HG03108 (cell line): ENCODE measurements around the gene NYAP1.

Experiments used
- ATAC-seq: cut with Tn5 transposase; IDR thresholded peaks from one replicate; pipeline ENCODE4 v1.9.1; 2021; ENCODE audit warnings: moderate library complexity; ENCODE audit not compliant: unreplicated experiment

NYAP1 gene

GRCh38 chr7:100456562-100456961 is 27.2 kb upstream of the NYAP1 start:
- ATAC-seq, result no peak

DNA sequence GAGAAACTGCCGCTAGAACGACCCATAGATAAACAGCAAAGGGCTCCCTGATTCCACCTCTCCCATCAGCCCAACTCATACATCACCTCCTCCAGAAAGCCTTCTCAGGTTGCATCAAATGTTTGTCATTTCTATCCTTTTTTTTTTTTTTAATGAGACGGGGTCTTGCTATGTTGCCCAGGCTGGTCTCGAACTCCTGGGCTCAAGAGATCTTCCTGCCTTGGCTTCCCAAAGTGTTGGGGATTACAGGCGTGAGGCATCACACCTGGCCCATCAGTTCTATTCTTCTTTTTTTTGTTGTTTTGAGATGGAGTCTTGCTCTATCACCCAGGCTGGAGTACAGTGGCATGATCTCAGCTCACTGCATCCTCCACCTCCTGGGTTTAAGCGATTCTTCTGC is 26.7 kb upstream of the NYAP1 start:
- no peak for ATAC-seq

- ATAC-seq, result no peak
These were observed 19.5 kb upstream of the NYAP1 start, which contains the start of gene SPACDR for GRCh38 chr7:100464210-100464660. Gene SPACDR, minus strand, starts transcription at chr7:100464260. Its CDS starts 235 bp downstream, at chr7:100464025.

DNA sequence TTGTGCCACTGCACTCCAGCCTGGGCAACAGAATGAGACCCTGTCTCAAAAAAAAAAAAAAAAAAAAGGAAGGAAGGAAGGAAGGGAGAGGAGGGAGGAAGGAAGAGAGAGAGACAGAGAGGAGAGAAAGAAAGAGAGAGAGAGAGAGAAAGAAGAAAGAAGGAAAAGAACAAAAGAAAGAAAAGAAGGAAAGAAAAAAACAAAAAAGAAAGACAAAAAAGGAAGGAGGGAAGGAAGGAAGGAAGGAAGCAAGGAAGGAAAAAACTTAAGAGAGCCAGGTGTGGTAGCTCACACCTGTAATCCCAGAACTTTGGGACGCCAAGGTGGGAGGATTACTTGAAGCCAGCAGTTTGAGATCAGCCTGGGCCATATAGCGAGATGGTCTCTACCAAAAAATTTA is 18.9 kb upstream of the NYAP1 start:
- no peak for ATAC-seq

DNA sequence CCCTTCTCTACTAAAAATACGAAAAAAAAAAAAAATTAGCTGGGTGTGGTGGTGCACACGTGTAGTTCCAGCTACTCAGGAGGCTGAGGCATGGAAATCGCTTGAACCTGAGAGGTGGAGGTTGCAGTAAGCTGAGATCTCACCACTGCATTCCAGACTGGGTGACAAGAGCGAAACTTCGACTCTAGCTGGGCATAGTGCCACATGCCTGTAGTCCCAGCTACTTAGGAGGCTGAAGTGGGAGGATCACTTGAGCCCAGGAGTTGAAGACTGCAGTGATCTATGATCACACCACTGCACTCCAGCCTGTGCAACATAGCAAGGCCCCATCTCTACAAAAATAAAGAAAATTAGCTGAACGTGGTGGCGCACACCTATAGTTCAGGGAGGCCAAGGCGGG is 18.4 kb upstream of the NYAP1 start:
- ATAC-seq, result no peak

- no peak for ATAC-seq
These were observed 17.9 kb upstream of the NYAP1 start for GRCh38 chr7:100465702-100466311.

DNA sequence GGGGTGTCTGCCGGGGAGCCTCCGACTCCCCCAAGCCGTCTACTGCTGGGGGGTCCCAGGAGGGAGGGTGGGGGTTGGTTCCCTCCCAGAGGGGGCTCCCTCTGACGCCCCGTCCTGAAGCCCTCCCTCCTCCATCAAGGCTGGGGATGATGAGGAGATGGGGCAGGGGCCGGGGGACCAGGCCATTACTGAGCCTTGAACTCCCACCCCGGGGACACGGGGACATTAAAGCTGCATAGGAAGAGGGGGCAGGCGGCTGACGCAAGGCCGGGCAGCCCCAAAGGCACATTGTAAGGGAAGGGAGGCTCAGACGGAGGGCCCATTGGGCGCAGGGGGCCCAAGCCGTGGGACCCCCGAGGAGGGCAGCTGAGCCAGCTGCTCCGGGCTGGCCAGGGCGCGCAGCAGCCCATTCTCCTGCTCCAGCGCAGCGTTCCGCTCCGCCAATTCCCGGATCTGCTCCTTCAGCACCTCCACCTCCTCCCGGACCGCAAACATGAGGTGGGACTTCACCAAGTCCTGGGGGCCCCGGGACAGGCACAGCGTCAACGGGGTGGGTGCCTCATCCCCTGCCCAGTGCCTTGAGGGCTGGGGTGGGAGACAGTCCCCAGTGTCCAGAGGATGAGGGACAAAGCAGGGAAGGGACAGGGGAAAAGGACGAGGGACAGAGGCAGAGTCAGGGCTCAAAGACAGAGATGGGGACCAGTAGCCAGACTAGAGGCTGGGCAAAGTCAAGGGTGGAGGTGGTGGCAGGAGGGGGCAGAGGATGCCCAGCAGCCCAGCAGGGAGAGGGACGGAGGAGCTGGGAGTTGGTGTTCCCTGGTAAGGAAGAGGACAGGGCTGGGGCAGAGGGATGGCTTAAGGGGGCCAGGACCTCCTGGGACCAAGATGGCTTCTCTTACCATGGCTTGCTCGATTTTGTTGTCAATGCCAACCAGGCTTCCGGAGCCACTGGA is 16.8 kb upstream of the NYAP1 start:
- ATAC-seq, result no peak

GRCh38 chr7:100467638-100468373 is 15.9 kb upstream of the NYAP1 start:
- ATAC-seq, result no peak

DNA sequence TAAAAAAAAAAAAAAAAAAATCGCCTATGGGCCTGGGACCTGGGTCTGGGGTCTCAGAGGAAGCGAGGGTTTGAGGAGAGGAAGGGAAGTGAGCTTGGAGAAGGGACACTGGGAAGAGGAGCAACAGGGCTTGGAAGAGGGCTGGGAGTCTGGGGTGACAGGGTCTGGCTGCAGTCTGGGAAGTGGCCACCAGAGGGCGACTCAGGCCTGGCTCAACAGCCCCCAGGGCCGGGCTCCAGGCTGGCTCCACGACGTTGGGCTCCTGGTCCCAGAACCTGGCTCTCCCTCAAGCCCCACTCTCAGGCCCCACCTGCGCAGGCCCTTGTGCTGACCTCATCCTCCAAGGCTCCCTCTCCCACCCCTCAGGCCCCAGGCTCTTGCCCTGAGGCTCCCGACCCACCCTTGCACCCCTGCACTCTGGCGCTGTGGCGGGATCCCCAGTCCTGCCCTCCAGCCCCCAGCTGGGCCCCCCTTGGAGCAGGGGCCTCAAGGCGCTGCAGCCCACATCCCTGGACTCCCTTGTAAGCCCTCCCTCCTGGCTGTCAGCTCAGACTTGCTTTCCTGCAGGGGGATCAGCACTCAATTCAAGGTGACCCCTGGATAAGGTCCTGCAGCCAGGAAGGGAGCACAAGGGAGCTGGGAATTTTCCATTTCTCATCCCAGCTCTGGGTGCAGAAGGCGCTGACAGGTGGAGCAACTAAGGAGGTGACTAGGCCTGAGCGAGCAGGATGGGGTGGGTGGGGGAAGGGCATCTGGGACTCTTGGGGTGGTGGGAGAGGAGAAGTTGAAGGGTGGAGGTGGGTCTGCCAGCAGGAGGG is 14.3 kb upstream of the NYAP1 start:
- no peak for ATAC-seq

DNA sequence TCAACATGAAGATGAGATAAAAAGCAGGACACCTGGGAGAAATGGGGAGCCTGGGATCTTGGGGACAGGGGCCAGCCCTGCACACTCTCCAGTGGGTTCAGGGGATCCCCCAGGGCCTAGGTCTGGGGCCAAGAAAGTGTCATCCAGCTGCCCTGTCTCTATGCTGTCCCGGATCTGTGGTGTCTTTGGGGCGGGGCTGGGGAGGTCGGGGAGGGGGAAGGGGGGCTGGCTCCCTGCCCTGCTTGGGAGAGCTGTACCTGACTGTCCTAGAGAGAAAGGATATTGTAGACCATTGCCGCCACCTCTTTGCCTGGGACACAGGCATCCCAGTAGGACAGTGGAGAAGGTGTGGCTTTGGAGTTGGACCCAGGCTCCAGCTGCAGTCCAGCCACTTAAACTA is 12.7 kb upstream of the NYAP1 start:
- no peak for ATAC-seq

- no peak for ATAC-seq
These were observed 11.4 kb upstream of the NYAP1 start for GRCh38 chr7:100472121-100472851.

- no peak for ATAC-seq
These were observed 10.8 kb upstream of the NYAP1 start for GRCh38 chr7:100472854-100473499.

DNA sequence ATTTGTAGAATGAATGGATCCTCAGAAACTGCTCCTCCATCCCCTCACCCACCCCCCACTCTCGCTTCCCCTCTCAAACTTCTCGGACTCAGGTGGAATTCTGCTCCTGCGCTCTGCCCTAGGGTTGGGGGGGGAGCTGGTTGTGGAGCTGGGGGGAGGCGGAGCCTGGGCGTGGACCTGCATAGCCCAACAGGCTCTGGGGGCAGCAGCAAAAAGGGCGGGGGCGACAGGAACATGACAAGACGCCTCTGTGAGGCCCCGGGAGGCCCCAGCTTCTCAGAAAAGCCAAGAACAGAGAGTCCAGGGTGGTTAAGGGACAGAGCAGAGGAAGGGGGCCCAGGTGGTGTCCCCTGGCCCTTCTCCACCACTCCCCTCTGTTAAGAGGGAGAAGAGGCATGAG is 8.2 kb upstream of the NYAP1 start:
- no peak for ATAC-seq

DNA sequence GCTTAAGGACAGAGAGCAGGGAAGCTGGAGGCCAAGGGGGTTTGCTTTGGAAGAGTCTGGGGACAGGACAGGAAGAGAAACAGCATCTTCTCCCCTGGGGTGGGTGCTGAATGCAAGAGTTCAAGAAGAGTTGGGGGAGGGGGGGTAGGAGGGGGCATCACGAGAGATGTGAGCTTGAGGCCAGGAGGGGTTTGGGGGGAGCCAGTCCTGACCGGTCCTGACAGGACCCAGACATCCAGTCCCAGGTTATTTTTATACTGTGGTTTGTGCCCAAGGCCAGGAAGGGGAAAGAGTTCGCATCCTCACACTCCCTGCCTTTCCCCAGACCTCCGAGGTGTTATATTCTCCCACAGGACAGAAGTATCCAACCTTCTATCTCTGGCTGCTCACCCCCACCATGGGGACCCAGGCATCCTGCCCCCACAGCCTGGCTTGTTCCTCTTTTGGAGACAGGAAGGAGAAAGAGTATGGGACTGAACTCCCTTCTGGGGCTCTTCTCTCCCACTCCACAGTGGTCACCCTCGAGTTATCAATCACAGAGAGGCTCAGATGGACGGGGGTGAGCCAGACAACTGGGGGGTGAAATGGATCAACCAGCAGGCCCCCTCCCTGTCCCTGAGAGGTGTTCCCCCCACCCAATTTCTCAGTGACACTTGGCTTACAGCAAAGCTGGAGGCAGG is 7.5 kb upstream of the NYAP1 start:
- ATAC-seq, result no peak

DNA sequence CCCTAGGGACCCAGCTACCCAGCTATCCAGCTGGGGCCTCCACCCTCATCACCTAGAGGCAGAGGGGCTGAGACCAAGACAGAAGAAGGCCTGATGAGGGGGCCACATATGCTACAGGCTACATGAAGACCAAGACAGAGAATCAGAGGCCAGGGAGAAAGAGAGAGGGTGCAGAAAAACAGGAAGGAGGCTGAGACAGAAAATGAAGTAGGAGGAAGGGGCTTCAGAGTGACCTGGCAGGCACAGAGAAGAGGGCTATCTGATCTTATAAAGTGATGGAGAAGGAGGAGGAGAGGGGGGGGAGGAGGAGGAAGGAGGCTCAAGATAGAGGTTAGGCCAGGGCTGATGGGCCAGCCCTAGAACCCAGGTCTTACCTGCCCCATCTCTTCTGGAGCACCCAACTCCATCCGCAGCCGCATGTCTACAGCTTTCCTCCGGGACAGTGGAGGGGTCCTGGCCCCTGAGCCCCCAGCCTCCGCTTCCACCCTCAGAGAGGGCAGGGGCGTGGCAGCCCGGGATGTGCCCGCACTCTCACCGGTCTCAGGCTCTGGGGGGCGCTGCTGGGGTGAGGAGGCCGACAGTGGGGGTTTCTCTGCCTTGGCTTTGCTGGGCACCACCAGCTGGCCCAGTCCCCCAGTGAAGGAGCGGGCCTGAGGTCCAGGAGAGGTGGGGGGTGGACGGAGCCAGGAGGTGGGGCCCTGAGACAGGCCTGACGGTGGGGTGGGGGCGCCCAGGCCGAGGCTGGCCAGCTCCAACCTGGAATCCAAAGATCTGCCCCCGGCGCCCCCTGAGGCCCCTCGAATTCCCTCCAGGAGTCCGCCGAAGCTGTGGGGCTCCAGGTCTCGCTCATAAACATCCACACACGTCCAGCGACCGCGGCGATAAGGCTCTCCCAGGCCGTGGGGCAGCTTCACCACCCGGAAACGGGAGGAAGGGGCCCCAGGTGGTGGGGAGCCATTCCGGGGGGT is 6.5 kb upstream of the NYAP1 start:
- ATAC-seq, result no peak

GRCh38 chr7:100477871-100478267 is 5.9 kb upstream of the NYAP1 start:
- no peak for ATAC-seq

DNA sequence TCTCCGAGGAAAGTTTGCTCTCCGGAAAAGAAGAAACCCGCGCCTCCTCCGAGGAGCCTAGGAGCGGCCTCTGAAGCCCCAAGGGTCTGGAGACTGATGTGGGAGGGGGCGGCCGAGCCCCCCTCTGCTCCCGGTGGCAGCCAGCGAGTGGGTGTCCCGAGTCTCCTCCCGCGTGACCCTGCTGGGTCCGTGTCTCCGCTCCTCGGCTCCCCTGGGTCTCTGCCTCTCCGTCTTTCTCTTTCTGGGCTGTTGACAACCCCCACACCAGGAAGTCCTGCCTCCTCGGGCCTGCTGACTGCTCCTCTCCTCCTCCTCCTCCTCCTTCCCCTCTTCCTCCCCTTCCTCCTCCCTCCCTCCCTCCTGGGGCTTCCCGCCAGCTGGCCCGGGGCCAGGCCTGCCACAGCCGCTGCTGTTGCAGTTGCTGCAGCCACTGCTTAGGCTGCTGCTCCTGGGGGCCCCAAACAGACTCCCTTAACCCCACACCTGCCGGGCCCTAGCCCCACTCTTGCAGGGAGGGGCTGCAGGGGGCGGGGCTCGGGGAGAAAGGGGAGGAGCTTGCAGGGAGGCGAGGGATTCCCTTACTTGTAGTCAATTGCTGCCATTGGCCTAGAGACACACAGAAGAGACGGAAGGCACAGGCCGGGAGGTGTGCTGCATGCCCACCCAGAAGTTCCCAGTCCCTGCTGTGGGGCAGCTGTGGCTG is 4.6 kb upstream of the NYAP1 start, which contains the start of gene TSC22D4:
Gene TSC22D4, minus strand, starts transcription at position 257 of the 703 bp plus-strand sequence. CDS start 1,176 bp downstream, outside the sequence.
- ATAC-seq, result peak; percentile 54
